OCI-LY7 (cell line): ENCODE data around the gene MTSS2. TPM values are rescaled to one million over a fixed set of nuclear protein-coding genes. Genes with fewer than 3 reads are reported as not detected.

ENCODE experiments used
- BruUV-seq: library from RNA; stranded (reverse); fragments of 400-500 nt; replicated peaks from 2 replicates; lab custom pipeline; 2021; lab: Mats Ljungman, UMichigan
- CTCF ChIA-PET: fragments of 300-600 bp; sonication (Branson Sonifier 250); formaldehyde crosslinking; loops from one replicate; lab custom pipeline; 2022; ENCODE audit warnings: antibody characterized with exemption; ENCODE audit not compliant: unreplicated experiment; lab: Charles Lee
- POLR2A ChIA-PET: fragments of 300-600 bp; sonication (Branson Sonifier 250); formaldehyde crosslinking; loops from one replicate; lab custom pipeline; 2022; ENCODE audit warnings: antibody characterized with exemption; lab: Charles Lee
- DNase-seq: peaks from one replicate; pipeline ENCODE4 v3.0.0-alpha.2; 2015; ENCODE audit warnings: low spot score
- H2AFZ ChIP-seq: fragments of 200-600 bp; sonication (generic), shearing (Covaris generic); 2 replicates; pipeline ENCODE4 v1.6.1; 2014; ENCODE audit warnings: mild to moderate bottlenecking, antibody characterized with exemption, low read length, moderate library complexity
- H3K27ac ChIP-seq: fragments of 200-600 bp; sonication (generic); 2 replicates; pipeline ENCODE4 v1.5.1; 2014; ENCODE audit warnings: mixed run types, low read depth, mild to moderate bottlenecking, moderate library complexity, low read length, inconsistent platforms; ENCODE audit not compliant: poor library complexity, severe bottlenecking
- H3K36me3 ChIP-seq: fragments of 200-600 bp; sonication (generic); 2 replicates; pipeline ENCODE4 v1.6.1; 2014; ENCODE audit warnings: mild to moderate bottlenecking, antibody characterized with exemption, low read length, moderate library complexity, mixed read lengths; ENCODE audit not compliant: insufficient read depth
- H3K4me1 ChIP-seq: fragments of 200-600 bp; sonication (generic); 2 replicates; pipeline ENCODE4 v1.5.1; 2014; ENCODE audit warnings: mild to moderate bottlenecking, low read length; ENCODE audit not compliant: insufficient read depth, poor library complexity, severe bottlenecking
- H3K4me2 ChIP-seq: fragments of 200-600 bp; sonication (generic); 2 replicates; pipeline ENCODE4 v1.6.1; 2014; ENCODE audit warnings: mild to moderate bottlenecking, low read length
- H3K4me3 ChIP-seq: fragments of 200-600 bp; sonication (generic); 2 replicates; pipeline ENCODE4 v1.5.1; 2014; ENCODE audit warnings: mild to moderate bottlenecking, low read depth, low read length; ENCODE audit not compliant: poor library complexity, severe bottlenecking
- H3K79me2 ChIP-seq: fragments of 200-600 bp; sonication (generic); 2 replicates; pipeline ENCODE4 v1.6.1; 2016; ENCODE audit warnings: low read depth, mild to moderate bottlenecking, low read length, moderate library complexity, mixed read lengths; ENCODE audit not compliant: insufficient read depth
- H3K9me2 ChIP-seq: fragments of 200-600 bp; sonication (generic); 2 replicates; pipeline ENCODE4 v1.6.1; 2016; ENCODE audit warnings: mild to moderate bottlenecking, low read length, mixed read lengths; ENCODE audit not compliant: insufficient read depth
- H3K9me3 ChIP-seq: fragments of 200-600 bp; sonication (generic); 2 replicates; pipeline ENCODE4 v1.6.1; 2014; ENCODE audit warnings: mild to moderate bottlenecking, mixed run types, low read length, mixed read lengths
- H4K20me1 ChIP-seq: fragments of 200-600 bp; sonication (generic); 2 replicates; pipeline ENCODE4 v1.6.1; 2014; ENCODE audit warnings: mild to moderate bottlenecking, antibody characterized with exemption, low read length, moderate library complexity, mixed read lengths; ENCODE audit not compliant: insufficient read depth
- EZH2phosphoT487 ChIP-seq: fragments of 200-600 bp; sonication (generic); IDR thresholded peaks from 2 replicates; pipeline ENCODE4 v1.6.1; 2018; ENCODE audit warnings: low read depth, borderline replicate concordance, mild to moderate bottlenecking, mixed run types, antibody characterized with exemption, low read length, moderate library complexity, mixed read lengths
- intact Hi-C: fragments of 100-400 bp; cut with micrococcal nuclease; formaldehyde crosslinking; loops from one replicate; pipeline ENCODE4 v1.10.0; 2022; ENCODE audit not compliant: unreplicated experiment
- total RNA-seq, 2 experiments: library from RNA; depleted of rRNA in 1 of 2; stranded (reverse); fragments of >200 nt in 1 of 2; shearing (Covaris generic) in 1 of 2; gene quantifications; 2 replicates each; pipeline ENCODE4 v1.2.3, GENCODE V29; 2014 to 2022
- TF ChIP-seq, protein P1 (sequence below): fragments of 200-600 bp; sonication (generic); conservative IDR thresholded peaks from 2 replicates; pipeline ENCODE4 v1.5.1; 2014; ENCODE audit warnings: mild to moderate bottlenecking, antibody characterized with exemption, low read length, moderate library complexity, mixed read lengths

Gene MTSS2
- total RNA-seq, 2 experiments from 2014 or later, result 0.17 to 0.19 TPM

DNA sequence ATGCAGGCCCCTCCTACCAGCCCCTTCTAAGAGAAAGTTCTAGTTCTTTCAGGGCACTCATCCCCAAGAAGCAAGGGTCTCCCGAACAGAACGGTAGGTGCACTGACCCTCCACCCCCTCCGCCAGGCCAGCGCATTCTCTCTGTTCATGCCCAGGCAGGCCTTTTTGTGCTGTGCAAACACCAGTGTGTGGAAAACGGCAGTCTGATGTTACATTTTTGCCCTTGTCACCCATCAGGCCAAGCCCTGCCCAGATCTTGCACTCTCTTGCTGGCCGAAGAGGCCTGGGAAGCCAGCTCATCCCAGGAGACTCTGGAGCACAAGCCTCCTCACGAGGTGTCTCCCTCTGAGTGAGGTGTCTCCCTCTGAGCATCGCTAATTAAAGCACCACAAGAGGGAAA lies 16.1 kb upstream of the MTSS2 start:
- Histone ChIP-seq H3K79me2 (no peaks in the 10 kb centered on the region), H2AFZ (no peak overlapping the region), H3K9me2 (no peaks in the 10 kb centered on the region), H3K4me2 (no peak overlapping the region), H3K9me3 (no peaks in the 10 kb centered on the region), H3K36me3 (peaks cover 8% of the 10 kb centered on the region; the same call in 1 of the 2 replicates), H3K4me3 (no peak overlapping the region), H3K27ac (no peak overlapping the region), H3K4me1 (no peaks in the 10 kb centered on the region), H4K20me1 (no peaks in the 10 kb centered on the region)
- CTCF ChIA-PET, result no interaction called here
- TF ChIP-seq EZH2phosphoT487, result no peak
- TF ChIP-seq, protein P1, sequence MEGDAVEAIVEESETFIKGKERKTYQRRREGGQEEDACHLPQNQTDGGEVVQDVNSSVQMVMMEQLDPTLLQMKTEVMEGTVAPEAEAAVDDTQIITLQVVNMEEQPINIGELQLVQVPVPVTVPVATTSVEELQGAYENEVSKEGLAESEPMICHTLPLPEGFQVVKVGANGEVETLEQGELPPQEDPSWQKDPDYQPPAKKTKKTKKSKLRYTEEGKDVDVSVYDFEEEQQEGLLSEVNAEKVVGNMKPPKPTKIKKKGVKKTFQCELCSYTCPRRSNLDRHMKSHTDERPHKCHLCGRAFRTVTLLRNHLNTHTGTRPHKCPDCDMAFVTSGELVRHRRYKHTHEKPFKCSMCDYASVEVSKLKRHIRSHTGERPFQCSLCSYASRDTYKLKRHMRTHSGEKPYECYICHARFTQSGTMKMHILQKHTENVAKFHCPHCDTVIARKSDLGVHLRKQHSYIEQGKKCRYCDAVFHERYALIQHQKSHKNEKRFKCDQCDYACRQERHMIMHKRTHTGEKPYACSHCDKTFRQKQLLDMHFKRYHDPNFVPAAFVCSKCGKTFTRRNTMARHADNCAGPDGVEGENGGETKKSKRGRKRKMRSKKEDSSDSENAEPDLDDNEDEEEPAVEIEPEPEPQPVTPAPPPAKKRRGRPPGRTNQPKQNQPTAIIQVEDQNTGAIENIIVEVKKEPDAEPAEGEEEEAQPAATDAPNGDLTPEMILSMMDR, result no peak
- POLR2A ChIA-PET, result interaction anchor here (0.5 kb wide), 1 partner anchor 1206 kb away, joined by 3 read pairs; no protein-coding TSS in a partner anchor
- no peak for DNase-seq
- no TSS peak for BruUV-seq
- intact Hi-C loops, result no loop called here

DNA sequence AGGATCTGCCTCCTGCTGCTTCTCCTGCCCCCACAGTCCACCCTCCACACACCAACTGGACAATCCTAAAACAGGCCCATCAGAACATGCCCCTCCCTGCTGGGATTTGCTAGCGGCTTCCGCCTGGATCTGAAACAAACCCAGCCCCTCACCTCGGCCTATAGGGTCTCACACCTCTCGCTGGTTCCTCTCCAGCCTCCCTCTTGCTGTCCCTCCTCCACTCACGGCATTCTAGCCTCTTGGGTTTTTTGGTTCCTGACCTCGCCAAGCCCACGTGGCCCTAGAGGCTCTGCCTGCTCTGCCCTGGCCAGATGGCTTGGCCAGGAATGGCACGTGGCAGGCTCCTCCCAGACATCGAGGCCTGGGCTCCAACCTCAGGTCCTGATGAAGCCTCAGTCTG lies 15.7 kb upstream of the MTSS2 start:
- no peak overlapping the region for H2AFZ ChIP-seq
- no peaks in the 10 kb centered on the region for H3K9me2 ChIP-seq
- TF ChIP-seq, protein P1, result no peak
- TF ChIP-seq EZH2phosphoT487, result no peak
- no peak overlapping the region for H3K4me2 ChIP-seq
- no TSS peak for BruUV-seq
- H3K9me3 ChIP-seq, result no peaks in the 10 kb centered on the region
- no peak for DNase-seq
- ChIA-PET POLR2A (no interaction called here), CTCF (no interaction called here)
- intact Hi-C loops, result no loop called here
- H3K27ac ChIP-seq, result no peak overlapping the region
- H3K4me1 ChIP-seq, result no peaks in the 10 kb centered on the region
- no peaks in the 10 kb centered on the region for H3K79me2 ChIP-seq
- no peaks in the 10 kb centered on the region for H4K20me1 ChIP-seq
- H3K4me3 ChIP-seq, result no peak overlapping the region
- H3K36me3 ChIP-seq, result peaks cover 8% of the 10 kb centered on the region; the same call in 1 of the 2 replicates

DNA sequence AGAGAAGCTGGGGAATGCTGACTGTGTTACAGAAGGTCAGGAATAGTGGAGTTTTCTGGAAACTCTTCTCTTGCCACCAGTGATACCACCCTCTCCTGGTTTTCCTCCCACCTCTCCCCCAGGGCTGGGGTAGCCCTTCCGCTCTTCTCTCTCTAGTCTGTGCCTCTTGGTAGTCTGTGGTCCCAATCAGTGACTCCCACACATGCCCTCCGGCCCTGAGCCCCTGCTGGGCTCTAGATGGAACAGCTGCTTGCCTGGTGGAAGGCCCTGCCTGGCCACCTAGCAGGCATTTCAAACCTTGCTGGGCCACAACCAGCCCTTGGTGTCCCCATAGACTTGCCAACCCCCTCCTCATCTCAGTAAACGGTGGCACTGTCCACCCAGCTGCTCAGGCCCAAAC lies 15.2 kb upstream of the MTSS2 start:
- no peaks in the 10 kb centered on the region for H3K9me2 ChIP-seq
- TF ChIP-seq, protein P1, result no peak
- no peak for TF ChIP-seq EZH2phosphoT487
- no peak overlapping the region for H3K4me3 ChIP-seq
- intact Hi-C loops, result no loop called here
- POLR2A ChIA-PET, result no interaction called here
- H3K79me2 ChIP-seq, result no peaks in the 10 kb centered on the region
- no peaks in the 10 kb centered on the region for H4K20me1 ChIP-seq
- H3K4me2 ChIP-seq, result no peak overlapping the region
- no TSS peak for BruUV-seq
- no peak overlapping the region for H3K27ac ChIP-seq
- no peak for DNase-seq
- CTCF ChIA-PET, result no interaction called here
- H3K36me3 ChIP-seq, result peaks cover 8% of the 10 kb centered on the region; the same call in 1 of the 2 replicates
- H3K4me1 ChIP-seq, result no peaks in the 10 kb centered on the region
- no peak overlapping the region for H2AFZ ChIP-seq
- H3K9me3 ChIP-seq, result no peaks in the 10 kb centered on the region
